ENCODE measurements around the gene CAMK2A. TPM values are rescaled to one million over a fixed set of nuclear protein-coding genes. Genes with fewer than 3 reads are reported as not detected.
A peak's percentile ranks its signal among the peaks of the same experiment; 100 is the strongest.

The CAMK2A gene
- total RNA-seq, 4 donors from 2014 or later = 0.20 to 2.4 (median 1.3) TPM

GRCh38 chr5:150255659-150256409 lies 33.7 kb downstream of the CAMK2A start:
- H3K36me3 ChIP-seq = no peaks in the 10 kb centered on the region
- TF ChIP-seq POLR2A (IDR thresholded peaks at IDR 0.05) (no peak), EP300 (IDR thresholded peaks at IDR 0.05) (no peak), CTCF (IDR thresholded peaks at IDR 0.05) (no peak)
- H3K9me3 ChIP-seq = no peaks in the 10 kb centered on the region
- no peak overlapping the region for H3K4me3 ChIP-seq
- no peak overlapping the region for H3K27ac ChIP-seq
- peaks cover 0 to 21% (median 5%) of the 10 kb centered on the region in 4 donors for H3K4me1 ChIP-seq
- 62 to 71% methylated on average over 6 of the region's 6 CpGs for WGBS, 2 donors
- no peak for DNase-seq (ENCODE audit: low spot score in 2 of 2)
- no peaks in the 10 kb centered on the region for H3K27me3 ChIP-seq

GRCh38 chr5:150254774-150255173 lies 34.8 kb downstream of the CAMK2A start:
- TF ChIP-seq POLR2A (IDR thresholded peaks at IDR 0.05) (no peak), CTCF (IDR thresholded peaks at IDR 0.05) (no peak), EP300 (IDR thresholded peaks at IDR 0.05) (no peak)
- 41 to 42% methylated on average over 4 of the region's 4 CpGs for WGBS, 2 donors

GRCh38 chr5:150254363-150254762 lies 35.2 kb downstream of the CAMK2A start:
- TF ChIP-seq CTCF (IDR thresholded peaks at IDR 0.05) (no peak), EP300 (IDR thresholded peaks at IDR 0.05) (no peak), POLR2A (IDR thresholded peaks at IDR 0.05) (no peak)
- H3K4me3 ChIP-seq = no peak overlapping the region
- no peaks in the 10 kb centered on the region for H3K9me3 ChIP-seq
- no peaks in the 10 kb centered on the region for H3K36me3 ChIP-seq
- no peaks in the 10 kb centered on the region for H3K27me3 ChIP-seq
- WGBS, 2 donors = 71 to 75% methylated on average over 7 of the region's 7 CpGs
- DNase-seq (ENCODE audit: low spot score in 2 of 2) = no peak
- peaks cover 0 to 21% (median 5%) of the 10 kb centered on the region in 4 donors for H3K4me1 ChIP-seq
- H3K27ac ChIP-seq = no peak overlapping the region

More at GRCh38 chr5:150254774-150255173, 34.8 kb downstream of the CAMK2A start:
- Histone ChIP-seq H3K9me3 (no peaks in the 10 kb centered on the region), H3K27me3 (no peaks in the 10 kb centered on the region), H3K36me3 (no peaks in the 10 kb centered on the region), H3K4me1 (peaks cover 0 to 21% (median 5%) of the 10 kb centered on the region in 4 donors), H3K27ac (peak overlapping the region in 1 of 4 donors; percentile 1), H3K4me3 (no peak overlapping the region)
- DNase-seq (ENCODE audit: low spot score in 2 of 2) = no peak

DNA sequence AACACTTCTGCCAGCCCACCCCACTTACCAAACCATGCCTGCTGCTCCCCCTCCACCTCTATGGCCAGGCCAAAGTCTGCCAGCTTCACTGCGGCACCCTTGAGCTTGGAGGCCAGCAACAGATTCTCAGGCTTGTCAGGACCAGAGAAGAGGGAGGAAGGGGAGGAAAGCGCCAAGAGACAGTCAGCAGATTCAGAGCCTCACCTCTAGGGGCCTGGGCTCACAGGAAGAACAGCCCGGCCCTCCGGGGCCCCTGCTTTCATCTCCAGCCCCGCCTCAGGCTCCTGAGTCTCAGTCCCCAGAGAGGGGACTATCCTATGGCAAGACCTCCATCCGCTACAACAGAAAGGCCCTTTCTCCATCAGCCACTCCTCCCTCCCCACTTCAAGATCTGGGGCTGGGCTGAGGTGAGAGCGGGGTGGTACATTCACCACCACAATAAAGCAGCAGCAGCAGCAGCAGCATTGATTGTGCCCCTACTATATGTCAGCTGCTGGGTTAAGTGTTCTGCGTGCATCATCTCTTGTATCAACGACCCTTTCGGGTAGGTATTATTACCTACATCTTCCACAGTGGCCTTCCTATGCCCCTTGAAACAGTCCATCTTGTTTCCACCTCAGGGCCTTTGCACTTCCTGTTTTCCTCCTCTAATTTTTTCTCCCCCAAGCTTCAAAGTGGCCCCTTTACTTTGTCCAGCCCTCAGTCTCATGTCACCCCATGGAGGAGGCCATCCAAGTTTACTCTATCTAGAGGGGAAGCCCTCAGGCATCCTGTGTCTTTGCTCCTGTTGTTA lies 36.0 kb downstream of the CAMK2A start:
- 91 to 92% methylated on average over 10 of the region's 10 CpGs for WGBS, 2 donors

More for the DNA sequence above, 36.0 kb downstream of the CAMK2A start:
- DNase-seq (ENCODE audit: low spot score in 2 of 2) = no peak
- no peaks in the 10 kb centered on the region for H3K9me3 ChIP-seq
- no peaks in the 10 kb centered on the region for H3K36me3 ChIP-seq
- peaks cover 0 to 21% (median 5%) of the 10 kb centered on the region in 4 donors for H3K4me1 ChIP-seq
- TF ChIP-seq POLR2A (IDR thresholded peaks at IDR 0.05) (no peak), EP300 (IDR thresholded peaks at IDR 0.05) (no peak), CTCF (IDR thresholded peaks at IDR 0.05) (no peak)
- H3K27me3 ChIP-seq = no peaks in the 10 kb centered on the region
- H3K4me3 ChIP-seq = no peak overlapping the region
- H3K27ac ChIP-seq = no peak overlapping the region

Data from tibial nerve (tissue), 4 donors.